DLD1 (cell line): ENCODE results near the gene CHDH.

Source experiments
- in situ Hi-C: cut with HindIII; loops from 2 replicates; pipeline ENCODE4 v1.10.0; 2017; ENCODE audit warnings: low sequenced_read_pairs

Gene CHDH

GRCh38 chr3:53846134-53846850 is at the start of gene CHDH, which contains the start of gene IL17RB:
CHDH (minus strand) TSS chr3:53846419; CDS start chr3:53824008, 22,411 bp downstream.
IL17RB (plus strand) TSS chr3:53846568; CDS start chr3:53846589, 21 bp downstream.
- in situ Hi-C loops: no loop called here

- in situ Hi-C loops: no loop called here
These were observed 46.0 kb upstream of the CHDH start for GRCh38 chr3:53892286-53892637.

- in situ Hi-C loops: no loop called here
These were observed 45.5 kb upstream of the CHDH start, which contains the start of gene SELENOK for GRCh38 chr3:53891497-53892285. SELENOK (minus strand) TSS chr3:53891859.

GRCh38 chr3:53890726-53891475 is 44.7 kb upstream of the CHDH start:
- in situ Hi-C loops: no loop called here

- in situ Hi-C loops: no loop called here
These were observed 42.0 kb upstream of the CHDH start for GRCh38 chr3:53888232-53888631.

GRCh38 chr3:53887446-53887845 is 41.2 kb upstream of the CHDH start:
- in situ Hi-C loops: no loop called here

GRCh38 chr3:53885239-53885638 is 39.0 kb upstream of the CHDH start:
- in situ Hi-C loops: no loop called here

GRCh38 chr3:53884623-53885022 is 38.4 kb upstream of the CHDH start:
- in situ Hi-C loops: no loop called here

- in situ Hi-C loops: no loop called here
These were observed 36.8 kb upstream of the CHDH start for GRCh38 chr3:53883008-53883407.

GRCh38 chr3:53881691-53882593 is 35.7 kb upstream of the CHDH start, which contains the start of gene ACTR8:
ACTR8 (minus strand) TSS chr3:53882152; CDS start chr3:53882101, 51 bp downstream.
- in situ Hi-C loops: no loop called here

- in situ Hi-C loops: no loop called here
These were observed 34.5 kb upstream of the CHDH start for GRCh38 chr3:53880396-53881345.

- in situ Hi-C loops: no loop called here
These were observed 19.7 kb upstream of the CHDH start for GRCh38 chr3:53865732-53866499.

GRCh38 chr3:53863145-53863544 is 16.9 kb upstream of the CHDH start:
- in situ Hi-C loops: no loop called here

GRCh38 chr3:53862241-53862640 is 16.0 kb upstream of the CHDH start:
- in situ Hi-C loops: no loop called here

GRCh38 chr3:53860196-53860595 is 14.0 kb upstream of the CHDH start:
- in situ Hi-C loops: no loop called here

GRCh38 chr3:53859178-53859577 is 13.0 kb upstream of the CHDH start:
- in situ Hi-C loops: no loop called here

- in situ Hi-C loops: no loop called here
These were observed 12.0 kb upstream of the CHDH start for GRCh38 chr3:53858096-53858741.

- in situ Hi-C loops: no loop called here
These were observed 10.7 kb upstream of the CHDH start for GRCh38 chr3:53856964-53857363.
